ENCODE measurements around the gene DHDH. TPM values are rescaled to one million over a fixed set of nuclear protein-coding genes. Genes with fewer than 3 reads are reported as not detected.
A peak's percentile ranks its signal among the peaks of the same experiment; 100 is the strongest.

The DHDH gene
- total and polyA plus RNA-seq, 2 of the 13 experiments (the other 11 are each of a cell fraction or from before 2014, with no cell fraction given), result 0.13 to 0.91 TPM

DNA sequence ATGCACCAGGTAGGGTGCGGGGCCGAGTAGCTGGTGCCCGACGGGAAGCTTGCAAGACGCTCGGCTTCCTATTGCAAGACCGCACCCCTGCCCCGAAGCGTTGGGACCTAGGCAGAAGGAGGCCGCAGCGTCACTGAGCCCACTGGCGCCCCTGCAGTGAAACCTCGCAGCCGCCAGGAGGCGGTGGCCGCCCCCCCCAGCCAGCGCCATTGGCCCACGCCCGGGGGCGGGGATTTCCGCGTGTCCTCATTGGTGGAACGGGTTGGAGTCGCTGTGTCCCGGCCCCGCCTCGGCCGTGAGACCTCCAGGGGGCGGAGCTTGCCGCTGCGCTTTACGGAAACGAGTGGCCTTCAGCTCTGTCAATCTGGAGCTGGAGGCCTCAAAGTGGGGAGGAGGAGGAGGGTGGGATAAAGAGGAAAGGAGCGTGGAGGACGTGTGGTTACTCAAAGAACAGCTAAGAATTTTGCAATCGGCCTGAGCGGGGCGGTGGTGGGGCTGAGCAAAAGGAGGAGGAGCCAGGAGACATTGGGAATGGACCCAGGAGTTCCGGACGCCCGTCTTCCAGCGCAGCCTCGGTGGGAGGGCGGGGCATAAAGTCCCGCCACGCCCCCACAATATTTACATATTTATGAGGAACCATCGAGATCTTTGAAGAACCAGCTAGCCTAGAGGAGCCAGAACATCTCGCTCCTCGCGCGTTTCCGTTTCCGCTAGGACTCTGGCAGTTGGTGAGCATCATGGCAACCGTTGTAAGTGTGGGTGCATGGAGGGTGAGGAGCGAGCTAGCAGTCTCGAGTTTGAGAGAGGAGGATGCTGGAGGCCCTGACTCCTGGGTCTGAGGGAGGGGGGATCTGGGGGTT, 59.9 kb downstream of the DHDH start, which contains the start of the genes GYS1 and RUVBL2 (continued):
- 0 out of 2 replicates have a peak, but pooled peaks have one; percentile 66 for TF ChIP-seq NR0B2 (CRISPR knock-in tag; IDR thresholded peaks at IDR 0.05)
- TF ChIP-seq FOSL1 (CRISPR knock-in tag; IDR thresholded peaks at IDR 0.05; ENCODE audit: borderline replicate concordance), result no peak
- TF ChIP-seq POLR2AphosphoS2 (IDR thresholded peaks at IDR 0.05; ENCODE audit: low read depth, low read length), result no peak
- no peak for TF ChIP-seq ZNF468 (CRISPR knock-in tag; IDR thresholded peaks at IDR 0.05)
- no peak for TF ChIP-seq RARA (CRISPR knock-in tag; IDR thresholded peaks at IDR 0.05)
- TF ChIP-seq NR2C2 (CRISPR knock-in tag; IDR thresholded peaks at IDR 0.05; ENCODE audit: borderline replicate concordance), result peak; percentile 58
- TF ChIP-seq ZKSCAN5 (CRISPR knock-in tag; IDR thresholded peaks at IDR 0.05), result no peak
- TF ChIP-seq RARG (CRISPR knock-in tag; IDR thresholded peaks at IDR 0.05; ENCODE audit: low read depth), result no peak
- no peak for TF ChIP-seq ZNF160 (CRISPR knock-in tag; IDR thresholded peaks at IDR 0.05)
- no peak for TF ChIP-seq DBP (CRISPR knock-in tag; IDR thresholded peaks at IDR 0.05; ENCODE audit: not compliant biosample characterization)
- TF ChIP-seq, protein P1, sequence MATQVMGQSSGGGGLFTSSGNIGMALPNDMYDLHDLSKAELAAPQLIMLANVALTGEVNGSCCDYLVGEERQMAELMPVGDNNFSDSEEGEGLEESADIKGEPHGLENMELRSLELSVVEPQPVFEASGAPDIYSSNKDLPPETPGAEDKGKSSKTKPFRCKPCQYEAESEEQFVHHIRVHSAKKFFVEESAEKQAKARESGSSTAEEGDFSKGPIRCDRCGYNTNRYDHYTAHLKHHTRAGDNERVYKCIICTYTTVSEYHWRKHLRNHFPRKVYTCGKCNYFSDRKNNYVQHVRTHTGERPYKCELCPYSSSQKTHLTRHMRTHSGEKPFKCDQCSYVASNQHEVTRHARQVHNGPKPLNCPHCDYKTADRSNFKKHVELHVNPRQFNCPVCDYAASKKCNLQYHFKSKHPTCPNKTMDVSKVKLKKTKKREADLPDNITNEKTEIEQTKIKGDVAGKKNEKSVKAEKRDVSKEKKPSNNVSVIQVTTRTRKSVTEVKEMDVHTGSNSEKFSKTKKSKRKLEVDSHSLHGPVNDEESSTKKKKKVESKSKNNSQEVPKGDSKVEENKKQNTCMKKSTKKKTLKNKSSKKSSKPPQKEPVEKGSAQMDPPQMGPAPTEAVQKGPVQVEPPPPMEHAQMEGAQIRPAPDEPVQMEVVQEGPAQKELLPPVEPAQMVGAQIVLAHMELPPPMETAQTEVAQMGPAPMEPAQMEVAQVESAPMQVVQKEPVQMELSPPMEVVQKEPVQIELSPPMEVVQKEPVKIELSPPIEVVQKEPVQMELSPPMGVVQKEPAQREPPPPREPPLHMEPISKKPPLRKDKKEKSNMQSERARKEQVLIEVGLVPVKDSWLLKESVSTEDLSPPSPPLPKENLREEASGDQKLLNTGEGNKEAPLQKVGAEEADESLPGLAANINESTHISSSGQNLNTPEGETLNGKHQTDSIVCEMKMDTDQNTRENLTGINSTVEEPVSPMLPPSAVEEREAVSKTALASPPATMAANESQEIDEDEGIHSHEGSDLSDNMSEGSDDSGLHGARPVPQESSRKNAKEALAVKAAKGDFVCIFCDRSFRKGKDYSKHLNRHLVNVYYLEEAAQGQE (IDR thresholded peaks at IDR 0.05; ENCODE audit: borderline replicate concordance in 1 of 2, low read depth in 1 of 2, low read length in 2 of 2), result peak in 1 of 2 experiments; percentile 8; a peak in 1 of 4 replicates
- TF ChIP-seq HNF4A (CRISPR knock-in tag; IDR thresholded peaks at IDR 0.05), result no peak
- no peak for TF ChIP-seq ZNF841 (CRISPR knock-in tag; IDR thresholded peaks at IDR 0.05; ENCODE audit: borderline replicate concordance)
- TF ChIP-seq ZNF891 (CRISPR knock-in tag; IDR thresholded peaks at IDR 0.05), result no peak; the same call in none of the 2 replicates
- TF ChIP-seq ZNF335 (CRISPR knock-in tag; IDR thresholded peaks at IDR 0.05), result no peak
- TF ChIP-seq MTA1 (CRISPR knock-in tag; IDR thresholded peaks at IDR 0.05; ENCODE audit: borderline replicate concordance), result no peak; the same call in 1 of the 2 replicates
- TF ChIP-seq, protein P2, sequence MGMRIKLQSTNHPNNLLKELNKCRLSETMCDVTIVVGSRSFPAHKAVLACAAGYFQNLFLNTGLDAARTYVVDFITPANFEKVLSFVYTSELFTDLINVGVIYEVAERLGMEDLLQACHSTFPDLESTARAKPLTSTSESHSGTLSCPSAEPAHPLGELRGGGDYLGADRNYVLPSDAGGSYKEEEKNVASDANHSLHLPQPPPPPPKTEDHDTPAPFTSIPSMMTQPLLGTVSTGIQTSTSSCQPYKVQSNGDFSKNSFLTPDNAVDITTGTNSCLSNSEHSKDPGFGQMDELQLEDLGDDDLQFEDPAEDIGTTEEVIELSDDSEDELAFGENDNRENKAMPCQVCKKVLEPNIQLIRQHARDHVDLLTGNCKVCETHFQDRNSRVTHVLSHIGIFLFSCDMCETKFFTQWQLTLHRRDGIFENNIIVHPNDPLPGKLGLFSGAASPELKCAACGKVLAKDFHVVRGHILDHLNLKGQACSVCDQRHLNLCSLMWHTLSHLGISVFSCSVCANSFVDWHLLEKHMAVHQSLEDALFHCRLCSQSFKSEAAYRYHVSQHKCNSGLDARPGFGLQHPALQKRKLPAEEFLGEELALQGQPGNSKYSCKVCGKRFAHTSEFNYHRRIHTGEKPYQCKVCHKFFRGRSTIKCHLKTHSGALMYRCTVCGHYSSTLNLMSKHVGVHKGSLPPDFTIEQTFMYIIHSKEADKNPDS (CRISPR knock-in tag; IDR thresholded peaks at IDR 0.05), result no peak
- no peak for TF ChIP-seq WIZ (CRISPR knock-in tag; IDR thresholded peaks at IDR 0.05)
